Heart left ventricle (tissue), 16 donors: Measurements from ENCODE around the gene KLHL7. TPM values are rescaled to one million over a fixed set of nuclear protein-coding genes. Genes with fewer than 3 reads are reported as not detected.
A peak's percentile ranks its signal among the peaks of the same experiment; 100 is the strongest.

Experiments
- ATAC-seq, 4 donors: fragments of 200-7000 bp; cut with Tn5 transposase; one replicate each; pipeline ENCODE4 v1.9.1; 2020 to 2022; ENCODE audit warnings: moderate library complexity in 4 of 4, mild to moderate bottlenecking in 3 of 4, moderate number of reproducible peaks in 1 of 4
- DNase-seq, 5 donors: peaks; one replicate each; pipeline ENCODE4 v3.0.0-alpha.2; 2020
- H3K27ac ChIP-seq, 12 donors: fragments of 200-600 bp; sonication (generic) in 4 of 12; one replicate each; pipeline versions ENCODE4 v1.5.0 to v1.8.0; 2016 to 2022; ENCODE audit warnings: mild to moderate bottlenecking in 2 of 12
- H3K27me3 ChIP-seq, 9 donors: fragments of 200-600 bp; sonication (generic) in 2 of 9; one replicate each; pipeline versions ENCODE4 v1.5.1 to v1.8.0; 2016 to 2022; ENCODE audit warnings: mild to moderate bottlenecking in 3 of 9
- H3K36me3 ChIP-seq, 9 donors: fragments of 200-600 bp; sonication (generic) in 2 of 9; one replicate each; pipeline versions ENCODE4 v1.5.0 to v1.8.0; 2018 to 2022; ENCODE audit warnings: mild to moderate bottlenecking in 2 of 9
- H3K4me1 ChIP-seq, 12 donors: fragments of 200-600 bp; sonication (generic) in 4 of 12; one replicate each; pipeline versions ENCODE4 v1.5.0 to v1.8.0; 2016 to 2022; ENCODE audit warnings: mild to moderate bottlenecking in 3 of 12
- H3K4me3 ChIP-seq, 12 donors: fragments of 200-600 bp; sonication (generic) in 4 of 12; one replicate each; pipeline versions ENCODE4 v1.5.0 to v1.8.0; 2017 to 2022; ENCODE audit warnings: mild to moderate bottlenecking in 9 of 12, moderate library complexity in 4 of 12
- H3K9me3 ChIP-seq, 12 donors: fragments of 200-600 bp; sonication (generic) in 4 of 12; one replicate each; pipeline versions ENCODE4 v1.5.0 to v1.8.0; 2016 to 2022; ENCODE audit warnings: mild to moderate bottlenecking in 1 of 12
- CTCF ChIP-seq, 12 donors: fragments of 200-600 bp; sonication (generic) in 4 of 12; IDR thresholded peaks; one replicate each; pipeline versions ENCODE4 v1.5.0 to v1.8.0; 2018 to 2022; ENCODE audit warnings: antibody characterized with exemption in 12 of 12, mild to moderate bottlenecking in 5 of 12
- POLR2A ChIP-seq, 2 donors: fragments of 450-650 bp; IDR thresholded peaks; one replicate each; pipeline ENCODE4 v1.6.1; 2017; ENCODE audit warnings: antibody characterized with exemption in 2 of 2, mild to moderate bottlenecking in 2 of 2, moderate library complexity in 2 of 2
- WGBS, 4 donors: extraction: QIAGEN DNeasy Blood & Tissue Kit in 2 of 4; methylation state at CpG; one replicate each; pipeline versions ENCODE4 v1.1.5 to v1.1.7; 2013 to 2018; 5-methylcytosine and 5-hydroxymethylcytosine counted together
- intact Hi-C, 10 donors: fragments of 100-400 bp; cut with DNase I; formaldehyde crosslinking; loops; one replicate each; pipeline versions ENCODE4 v1.11.1 to v1.14.2; 2022
- polyA plus RNA-seq, 2 donors: library from polyadenylated mRNA; stranded (reverse); fragments of 200-250 nt; gene quantifications; one replicate each; pipeline ENCODE4 v1.2.3, GENCODE V29; 2013
- total RNA-seq, 9 donors: library from RNA; depleted of rRNA in 2 of 9; stranded (reverse); fragments of >200 nt in 2 of 9; fragmentation: NEBNext Ultra II Directional in 3 of 9; extraction: Animal tissue kit (Norgen Biotek cat#: 25700) in 3 of 9; gene quantifications; one replicate each; pipeline versions ENCODE4 v1.1.0 to v1.2.4, GENCODE V29; 2016 to 2023
- donor health status: ischemic (EF 13 %, LVEDD 7.1; RV severe dilation, severe dysfunction).
- donor health status: healthy with polysubstance abuse.
- donor health status: DM: no; HTN: yes; CAD: no.
- donor health status: DM: no; HTN: no; CAD: no.
- donor health status: ischemic (EF 25% LVEDD 6.9; RV normal size, moderate dysfunction).
- donor health status: ischemic (EF 25% LVEDD 5.7; RV mildly dilated, moderate dysfunction).
- donor health status: healthy.
- donor health status: DM: yes; HTN: yes; CAD: no.
- donor health status: ischemic (EF 35%, LVEDD 5.7; RV mildly dilated, moderate dysfunction).
- donor health status: nonischemic (EF 11% LVEDD 7.7; RV severe dilation, severe dysfunction).
- donor health status: DM: yes; HTN: yes; CAD: no.
- donor health status: PGD.
- donor health status: ischemic (EF 29% LVEDD 5.4; RV normal size, mild dysfunction).
- donor health status: nonischemic (EF 23%, LVEDD 6.1; RV moderate dilation, normal function).

The KLHL7 gene
- total and polyA plus RNA-seq, 11 donors, result 48.0 to 159 (median 108) TPM

- H3K4me3 ChIP-seq, result no peak overlapping the region
- H3K36me3 ChIP-seq, result peaks cover 0 to 76% (median 25%) of the 10 kb centered on the region in 9 donors
- peak overlapping the region in 10 of 12 donors; percentile 21 to 79 (median 64) for H3K27ac ChIP-seq
- no peaks in the 10 kb centered on the region for H3K9me3 ChIP-seq
- no peaks in the 10 kb centered on the region for H3K27me3 ChIP-seq
- 69 to 83% (median 78%) methylated on average over 5 of the region's 5 CpGs for WGBS, 4 donors
- DNase-seq (no peak), ATAC-seq (peak in 3 of 4 donors; percentile 45 to 60 (median 53))
- intact Hi-C loops, result loop anchor here in 2 of 10 donors (5.0 to 10.0 kb wide), 2 partner anchors 60 to 613 kb away; partner anchors contain the start of gene KLHL7 (in 1 of the 2)
- TF ChIP-seq CTCF (IDR thresholded peaks at IDR 0.05) (no peak), POLR2A (IDR thresholded peaks at IDR 0.05) (no peak)
- H3K4me1 ChIP-seq, result peaks cover 0 to 12% (median 0%) of the 10 kb centered on the region in 12 donors
These were observed 62.1 kb downstream of the KLHL7 start for GRCh38 chr7:23167691-23168090.

- Histone ChIP-seq H3K36me3 (peaks cover 0 to 82% (median 31%) of the 10 kb centered on the region in 9 donors), H3K4me1 (peaks cover 0 to 12% (median 0%) of the 10 kb centered on the region in 12 donors), H3K9me3 (no peaks in the 10 kb centered on the region), H3K4me3 (no peak overlapping the region), H3K27ac (peak overlapping the region; percentile 25 to 79 (median 66)), H3K27me3 (no peaks in the 10 kb centered on the region)
- no peak for DNase-seq
- peak; percentile 71 to 90 (median 80) for ATAC-seq
- 60 to 76% (median 68%) methylated on average over 8 of the region's 8 CpGs for WGBS, 4 donors
- TF ChIP-seq CTCF (IDR thresholded peaks at IDR 0.05) (no peak), POLR2A (IDR thresholded peaks at IDR 0.05) (no peak)
- intact Hi-C loops, result loop anchor here in 2 of 10 donors (5.0 to 10.0 kb wide), 2 partner anchors 61 to 613 kb away; partner anchors contain the start of gene KLHL7 (in 1 of the 2)
These were observed 62.7 kb downstream of the KLHL7 start for GRCh38 chr7:23168111-23168885.

- no peak overlapping the region for H3K4me3 ChIP-seq
- 67 to 96% (median 94%) methylated on average over 2 of the region's 2 CpGs for WGBS, 4 donors
- no peaks in the 10 kb centered on the region for H3K27me3 ChIP-seq
- intact Hi-C loops, result no loop called here
- no peak overlapping the region for H3K27ac ChIP-seq
- peaks cover 0 to 4% (median 1%) of the 10 kb centered on the region in 12 donors for H3K4me1 ChIP-seq
- ATAC-seq (no peak), DNase-seq (no peak)
- peaks cover 0 to 52% (median 27%) of the 10 kb centered on the region in 9 donors for H3K36me3 ChIP-seq
- H3K9me3 ChIP-seq, result no peaks in the 10 kb centered on the region
- no peak for TF ChIP-seq POLR2A (IDR thresholded peaks at IDR 0.05)
- no peak for TF ChIP-seq CTCF (IDR thresholded peaks at IDR 0.05)
These were observed 70.4 kb downstream of the KLHL7 start for GRCh38 chr7:23175938-23176337.
